Stimulated activated CD8-positive, alpha-beta memory T cell treated with anti-CD3 and anti-CD28 coated beads, Interleukin-15, amount 100 ng/mL, for 24 hours (primary cell): ENCODE measurements around the gene SIGLEC7.
A peak's percentile ranks its signal among the peaks of the same experiment; 100 is the strongest.

Experiments
- DNase-seq: peaks from one replicate; pipeline ENCODE4 v3.0.0-alpha.2; 2020; ENCODE audit warnings: low read depth

SIGLEC7 gene

GRCh38 chr19:51142119-51142518 lies at the start of gene SIGLEC7:
SIGLEC7 (plus strand) TSS chr19:51142301; CDS start chr19:51142370, 69 bp downstream.
- no peak for DNase-seq

DNA sequence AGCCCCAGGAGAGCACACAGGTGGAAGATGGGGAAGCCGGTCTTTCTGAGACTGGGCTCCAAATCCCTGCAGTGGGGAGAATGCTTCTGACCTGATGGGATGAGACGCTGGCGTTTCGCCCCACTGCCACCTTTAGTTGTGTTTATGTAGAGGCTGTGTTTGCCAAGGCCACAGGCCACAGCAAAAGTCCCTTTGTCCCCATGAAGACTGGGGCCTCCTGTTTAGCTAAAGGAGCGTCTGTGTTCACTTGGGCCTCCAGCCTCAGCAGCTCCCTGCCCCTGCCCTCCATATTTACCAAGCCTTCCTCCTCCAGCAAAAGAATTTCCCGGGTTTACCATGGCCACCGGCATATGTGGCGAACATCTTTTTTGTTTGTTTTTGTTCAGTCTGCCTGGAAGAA lies 49.0 kb upstream of the SIGLEC7 start:
- DNase-seq = no peak

DNA sequence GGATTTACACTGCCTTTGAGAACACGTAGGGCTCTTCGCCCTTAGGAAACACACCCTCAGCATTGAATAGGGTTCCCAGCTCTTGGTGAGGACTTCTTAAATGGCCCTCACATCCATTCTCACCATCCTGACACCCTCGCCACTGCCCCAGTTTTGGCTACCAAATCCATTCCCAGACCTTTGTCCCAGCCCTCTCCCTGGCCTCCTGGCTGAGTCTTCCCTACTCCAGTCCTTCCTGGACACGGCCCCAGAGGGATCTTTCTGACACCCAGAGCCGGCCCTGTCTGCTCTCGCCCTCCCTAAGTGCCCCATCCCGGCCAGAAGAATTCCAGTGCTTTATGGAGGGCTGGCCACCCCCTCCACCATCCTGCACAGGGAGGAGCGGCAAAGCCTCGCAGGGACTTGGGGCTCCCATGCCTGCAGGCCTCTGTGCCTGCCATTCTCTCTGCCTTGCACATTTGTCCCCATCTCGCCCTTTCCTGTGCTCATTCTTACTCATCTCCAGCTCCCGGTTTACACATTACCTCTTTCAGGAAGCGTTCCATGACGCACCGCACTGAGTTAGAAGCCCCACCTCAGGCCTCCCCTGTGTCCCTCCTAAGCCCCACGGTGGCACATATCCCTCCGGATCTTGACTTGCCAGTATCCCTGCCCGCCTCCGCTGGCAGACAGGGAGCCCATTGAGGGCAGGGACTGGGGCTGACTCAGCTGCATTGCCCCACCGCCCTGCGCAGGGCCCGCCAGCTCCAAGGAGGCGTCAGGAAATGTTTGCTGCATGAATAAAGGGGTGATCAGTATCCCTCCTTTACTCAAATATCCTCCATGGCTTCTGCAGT lies 48.4 kb upstream of the SIGLEC7 start:
- no peak for DNase-seq

DNA sequence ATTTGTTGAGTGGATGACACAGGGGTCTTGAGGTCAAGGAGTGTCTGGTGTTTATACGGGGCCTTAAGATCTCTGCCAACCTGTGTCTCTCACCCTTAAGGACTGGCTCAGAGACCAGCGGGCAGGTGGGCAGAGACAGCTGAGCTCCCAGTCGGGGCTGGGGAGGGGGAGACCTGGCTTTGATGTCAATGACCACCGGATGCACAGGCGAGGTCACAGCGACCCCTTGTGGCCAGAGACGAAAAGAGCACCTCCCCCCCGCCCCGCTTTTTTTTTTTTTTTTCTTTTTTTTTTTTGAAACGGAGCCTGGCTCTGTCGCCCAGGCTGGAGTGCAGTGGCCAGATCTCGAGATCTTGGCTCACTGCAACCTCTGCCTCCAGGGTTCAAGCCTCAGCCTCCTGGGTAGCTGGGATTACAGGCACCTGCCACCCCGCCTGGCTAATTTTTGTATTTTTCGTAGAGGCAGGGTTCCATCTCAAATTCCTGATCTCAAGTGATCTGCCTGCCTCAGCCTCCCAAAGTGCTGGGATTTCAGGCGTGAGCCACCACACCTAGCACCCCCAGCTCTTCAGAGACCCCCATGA lies 47.3 kb upstream of the SIGLEC7 start:
- peak; percentile 21 for DNase-seq

- DNase-seq = no peak
These were observed 45.5 kb upstream of the SIGLEC7 start for GRCh38 chr19:51096473-51097165.

GRCh38 chr19:51097166-51097738 lies 44.8 kb upstream of the SIGLEC7 start:
- DNase-seq = peak; percentile 51

GRCh38 chr19:51097796-51098195 lies 44.3 kb upstream of the SIGLEC7 start:
- no peak for DNase-seq

DNA sequence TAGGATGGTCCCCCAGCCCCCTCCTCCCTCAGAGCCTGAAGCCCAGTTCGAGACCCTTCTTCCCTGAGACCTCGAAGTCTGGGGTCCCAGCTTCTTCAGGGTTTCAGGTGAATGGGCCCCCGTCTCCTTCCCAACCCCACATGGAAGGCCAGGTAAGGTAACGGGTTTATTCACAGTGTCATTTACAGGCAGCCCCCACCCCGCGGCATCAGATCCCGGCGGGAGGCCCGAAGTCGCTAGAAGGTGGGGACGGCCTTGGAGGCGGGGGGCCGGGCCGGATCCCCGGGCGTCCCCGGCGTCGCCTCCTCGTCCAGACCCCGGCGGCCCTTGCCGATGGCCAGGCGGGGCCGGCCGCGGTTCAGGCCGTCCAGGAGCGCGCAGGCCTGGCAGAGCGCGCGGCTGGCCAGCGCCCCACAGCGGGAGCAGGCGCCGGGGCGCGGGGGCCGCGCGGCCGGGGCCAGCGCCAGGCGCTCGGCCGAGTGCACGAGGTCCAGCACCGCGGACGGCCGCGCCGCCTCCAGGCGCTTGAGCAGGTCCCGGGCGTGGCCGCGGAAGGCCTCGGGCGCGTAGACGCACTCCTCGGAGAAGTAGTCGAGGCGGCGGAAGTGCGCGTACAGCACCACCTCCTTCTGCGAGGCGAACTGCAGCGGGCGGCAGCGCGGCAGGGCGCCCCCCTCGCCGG lies 43.6 kb upstream of the SIGLEC7 start:
- DNase-seq = no peak

GRCh38 chr19:51099047-51099382 lies 43.1 kb upstream of the SIGLEC7 start:
- no peak for DNase-seq

- DNase-seq = no peak
These were observed 41.5 kb upstream of the SIGLEC7 start for GRCh38 chr19:51100601-51101000.

DNA sequence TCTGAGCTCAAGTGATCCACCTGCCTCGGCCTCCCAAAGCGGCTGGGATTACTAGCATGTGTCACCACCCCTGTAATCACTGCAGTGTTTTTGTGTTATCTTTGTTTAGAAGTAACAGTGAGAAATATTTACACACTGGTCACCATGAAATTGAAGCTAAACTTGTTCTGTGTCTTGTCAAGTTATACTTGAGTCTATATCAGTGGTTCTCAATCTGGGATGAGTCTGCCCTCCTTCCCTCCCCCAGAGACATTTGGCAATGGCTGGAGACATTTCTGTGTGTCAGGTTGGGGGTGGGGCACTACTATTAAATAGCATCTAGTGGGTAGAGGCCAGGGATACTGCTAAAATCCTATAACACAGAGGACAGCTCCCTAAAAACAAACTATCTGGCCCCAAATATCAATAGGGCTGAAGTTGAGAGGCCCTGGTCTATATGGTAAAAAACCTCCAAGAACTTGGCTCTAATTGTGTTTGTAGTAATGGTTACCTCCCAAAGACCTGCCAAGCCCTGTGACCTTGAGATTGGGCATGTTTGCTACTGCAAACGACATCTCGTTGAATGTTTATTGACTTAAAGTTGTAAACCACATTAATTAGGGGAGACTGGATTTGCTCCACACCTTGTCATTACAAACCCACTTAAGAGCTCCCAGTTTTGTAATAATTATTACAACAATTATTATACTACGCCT lies 40.8 kb upstream of the SIGLEC7 start:
- no peak for DNase-seq

- DNase-seq = no peak
These were observed 39.1 kb upstream of the SIGLEC7 start for GRCh38 chr19:51102991-51103390.

GRCh38 chr19:51103926-51104341 lies 38.2 kb upstream of the SIGLEC7 start:
- no peak for DNase-seq

DNA sequence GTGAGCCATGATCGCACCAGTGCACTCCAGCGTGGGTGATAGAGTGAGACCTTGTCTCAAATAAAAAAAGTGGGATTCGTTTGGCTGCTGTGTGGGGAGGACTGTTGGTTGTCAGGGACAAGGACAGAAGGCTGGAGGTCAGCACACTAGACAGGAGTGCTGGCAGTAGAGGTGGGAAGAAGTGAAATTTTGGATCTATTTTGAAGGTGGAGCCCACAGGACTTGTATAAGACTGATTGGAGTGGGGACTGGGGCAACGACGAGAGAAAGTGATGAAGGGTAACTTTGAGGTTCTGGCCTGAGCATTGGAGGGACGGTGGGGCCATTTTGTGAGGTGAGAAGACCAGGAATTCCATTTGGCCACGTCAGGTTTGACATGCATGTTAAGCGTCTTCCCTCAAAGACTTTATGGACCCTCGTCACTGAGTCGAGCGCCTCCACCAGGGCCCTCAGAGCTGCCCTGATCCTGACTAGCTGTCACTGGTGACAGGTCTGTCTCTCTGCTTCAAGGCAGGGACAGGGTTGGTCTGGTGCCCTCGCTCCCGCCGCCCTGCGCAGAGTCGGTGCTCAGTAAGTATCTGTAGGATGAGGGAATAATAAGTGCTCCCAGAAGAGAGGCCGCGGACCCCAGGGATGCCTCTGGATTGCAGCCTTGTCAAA lies 34.6 kb upstream of the SIGLEC7 start:
- DNase-seq = no peak

DNA sequence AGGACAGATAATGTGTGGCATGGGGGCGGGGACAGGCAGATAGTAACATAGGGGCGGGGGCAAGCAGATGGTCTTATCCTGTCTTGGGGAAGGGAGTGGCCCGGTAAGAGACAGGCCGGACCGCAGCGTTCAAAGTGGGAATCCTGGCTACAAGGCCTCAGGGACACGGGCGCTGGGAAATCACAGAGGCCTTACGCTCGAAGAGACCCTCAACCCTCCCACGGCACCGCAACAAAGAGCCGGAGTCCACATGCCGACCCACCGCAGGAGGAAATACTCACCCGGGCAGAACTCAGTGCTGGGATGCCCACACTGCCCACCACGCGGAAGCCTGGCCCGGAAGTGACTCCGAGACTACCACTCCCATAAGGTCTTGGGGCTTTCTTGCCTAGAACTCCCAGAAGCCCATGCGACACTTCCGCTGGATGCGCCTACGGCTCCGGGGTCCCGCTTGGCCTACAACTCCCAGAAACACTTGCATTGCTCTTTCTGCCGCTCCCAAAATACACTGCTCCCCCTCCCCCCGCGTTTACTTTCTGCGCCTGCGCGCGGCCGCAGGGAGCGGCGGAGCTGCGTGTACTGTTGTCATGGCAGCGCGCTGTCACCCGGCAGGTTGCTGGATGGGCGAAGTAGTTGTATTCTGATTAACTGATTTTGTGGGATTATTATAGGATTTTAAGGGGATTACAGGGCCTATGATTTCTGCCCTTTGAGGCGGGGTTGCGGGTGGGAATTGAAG lies 33.9 kb upstream of the SIGLEC7 start, which contains the start of gene CTU1:
TSS of gene CTU1 (minus strand) at position 344 of the 739 bp plus-strand sequence. CDS start 3,840 bp downstream, outside the sequence.
- peak; percentile 93 for DNase-seq

DNA sequence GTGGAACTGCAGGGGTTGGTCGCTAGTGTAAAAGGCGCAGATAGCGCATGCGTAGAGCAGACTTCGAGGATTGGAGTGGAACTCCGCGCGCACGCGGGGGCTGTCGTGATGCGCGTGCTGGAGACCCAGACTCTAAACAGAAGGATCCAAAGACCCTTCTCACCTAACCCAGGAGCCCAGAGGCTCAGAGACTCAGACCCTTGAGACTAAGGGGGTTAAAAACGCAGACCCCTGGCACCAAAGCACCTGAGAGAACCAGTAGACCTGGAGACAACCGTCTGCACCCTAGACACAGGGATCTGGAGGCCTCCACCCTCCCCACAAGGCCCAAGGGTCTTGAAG lies 33.3 kb upstream of the SIGLEC7 start:
- DNase-seq = no peak

DNA sequence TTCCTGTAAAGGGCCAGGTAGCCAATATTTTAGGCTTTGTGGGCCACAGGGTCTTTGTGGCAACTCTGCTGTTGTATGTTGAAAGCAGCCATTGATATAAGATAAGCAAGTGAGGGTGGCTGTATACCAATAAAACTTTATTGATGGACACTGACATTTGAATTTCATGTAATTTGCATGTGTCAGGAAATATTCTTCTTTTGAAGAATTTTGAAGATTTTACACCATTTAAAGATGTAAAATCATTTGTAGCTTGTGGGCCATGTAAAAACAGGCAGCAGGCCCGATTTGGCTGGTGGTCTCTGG lies 31.5 kb upstream of the SIGLEC7 start:
- DNase-seq = no peak

DNA sequence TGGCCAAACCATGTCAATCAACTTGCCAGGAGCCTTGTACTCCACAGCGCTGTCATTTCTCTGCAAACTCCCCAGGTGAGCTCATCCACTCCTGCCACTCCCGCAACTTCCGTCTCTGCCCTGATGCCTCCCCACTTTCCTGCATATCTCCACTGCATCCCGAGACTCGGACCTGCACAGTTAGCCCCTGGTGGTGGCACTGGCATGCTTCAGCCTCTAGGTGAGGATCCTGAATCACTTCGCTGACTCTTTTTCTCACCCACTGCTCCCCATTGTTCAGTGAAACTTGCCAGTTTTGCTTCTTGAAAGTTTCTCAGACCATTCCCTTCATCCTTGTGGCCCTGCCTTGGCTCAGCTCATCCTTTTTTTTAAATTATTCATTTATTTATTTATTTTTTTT lies 30.5 kb upstream of the SIGLEC7 start:
- DNase-seq = no peak

- no peak for DNase-seq
These were observed 27.9 kb upstream of the SIGLEC7 start for GRCh38 chr19:51114087-51114729.

DNA sequence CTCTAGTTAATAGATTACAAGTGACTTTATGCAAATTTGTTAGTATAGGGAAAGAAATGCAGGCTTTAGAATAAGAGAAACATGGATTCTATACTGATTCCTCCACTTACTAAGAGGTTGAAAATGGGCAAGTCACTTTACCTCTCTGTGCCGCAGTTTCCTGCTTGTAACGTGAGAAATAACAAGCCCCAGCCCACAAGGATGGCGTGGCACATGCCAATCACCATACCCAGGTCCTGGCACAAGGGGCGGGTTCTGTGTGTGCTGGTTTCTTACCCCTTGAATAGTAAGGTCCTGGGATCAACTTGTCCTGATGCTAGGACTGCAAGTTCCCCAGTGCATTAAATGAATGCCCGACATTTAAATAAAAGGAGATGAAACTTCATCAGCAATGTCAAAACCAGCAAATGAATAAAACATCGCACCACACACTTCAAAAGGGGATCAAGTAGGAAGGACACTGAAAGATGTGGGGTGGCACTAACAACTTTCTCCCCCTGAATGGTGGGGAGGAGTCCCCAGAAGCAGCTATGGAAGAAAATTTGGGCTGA lies 25.3 kb upstream of the SIGLEC7 start:
- no peak for DNase-seq
